Uterus (tissue), 4 donors: Measurements from ENCODE around the gene SLC8B1. TPM values are rescaled to one million over a fixed set of nuclear protein-coding genes. Genes with fewer than 3 reads are reported as not detected.
A peak's percentile ranks its signal among the peaks of the same experiment; 100 is the strongest.

Experiments used
- DNase-seq, 2 donors: peaks; one replicate each; pipeline ENCODE4 v3.0.0-alpha.2; 2019 to 2020
- H3K27ac ChIP-seq, 2 donors: fragments of 200-600 bp; sonication (generic); 1 replicate in 1 of 2; 2 replicates in 1 of 2; pipeline ENCODE4 v1.5.1; 2016 to 2018
- H3K27me3 ChIP-seq, 2 donors: fragments of 200-600 bp; sonication (generic); one replicate each; pipeline ENCODE4 v1.5.1; 2018 to 2019; ENCODE audit warnings: control low read depth in 1 of 2
- H3K36me3 ChIP-seq, 2 donors: fragments of 200-600 bp; sonication (generic); one replicate each; pipeline ENCODE4 v1.5.1; 2019; ENCODE audit warnings: control low read depth in 1 of 2
- H3K4me1 ChIP-seq, 2 donors: fragments of 200-600 bp; sonication (generic); one replicate each; pipeline ENCODE4 v1.5.1; 2018 to 2019; ENCODE audit warnings: control low read depth in 1 of 2
- H3K4me3 ChIP-seq, 2 donors: fragments of 200-600 bp; sonication (generic); 1 replicate in 1 of 2; 2 replicates in 1 of 2; pipeline ENCODE4 v1.5.1; 2018 to 2019; ENCODE audit warnings: mild to moderate bottlenecking in 1 of 2
- H3K9me3 ChIP-seq, 2 donors: fragments of 200-600 bp; sonication (generic); one replicate each; pipeline ENCODE4 v1.5.1; 2019; ENCODE audit warnings: control low read depth in 1 of 2
- CTCF ChIP-seq, 4 experiments: fragments of 200-600 bp in 2 of 4; fragments of 450-650 bp in 2 of 4; sonication (generic) in 2 of 4; IDR thresholded peaks; one replicate each; pipeline ENCODE4 v1.5.1; 2016 to 2019; ENCODE audit warnings: antibody characterized with exemption in 4 of 4, mild to moderate bottlenecking in 2 of 4, moderate library complexity in 1 of 4
- POLR2A ChIP-seq, 2 donors: fragments of 450-650 bp; IDR thresholded peaks; one replicate each; pipeline ENCODE4 v1.6.1; 2016; ENCODE audit warnings: antibody characterized with exemption in 2 of 2, mild to moderate bottlenecking in 1 of 2, moderate library complexity in 1 of 2
- intact Hi-C: fragments of 100-400 bp; cut with DNase I; formaldehyde crosslinking; loops from one replicate; pipeline ENCODE4 v1.15.1; 2023; ENCODE audit warnings: low total_unique reads
- total RNA-seq, 4 donors: library from RNA; depleted of rRNA in 3 of 4; stranded (reverse); fragments of >200 nt in 3 of 4; gene quantifications; one replicate each; pipeline versions ENCODE4 v1.1.0 to v1.2.4, GENCODE V29; 2014 to 2023
- donor health status: DM: yes; HTN: yes; CAD: no.

Gene SLC8B1
- total RNA-seq, 4 donors from 2014 or later = 14.2 to 47.1 (median 36.2) TPM

- Histone ChIP-seq H3K27me3 (no peaks in the 10 kb centered on the region), H3K4me3 (no peak overlapping the region), H3K36me3 (no peaks in the 10 kb centered on the region), H3K27ac (no peak overlapping the region), H3K9me3 (no peaks in the 10 kb centered on the region), H3K4me1 (no peaks in the 10 kb centered on the region)
- no peak for TF ChIP-seq POLR2A (IDR thresholded peaks at IDR 0.05)
- no peak for TF ChIP-seq CTCF (IDR thresholded peaks at IDR 0.05)
- DNase-seq = no peak
- intact Hi-C loops = no loop called here
Measured at GRCh38 chr12:113328368-113328889, 6.5 kb downstream of the SLC8B1 start.

GRCh38 chr12:113326775-113327395, 8.0 kb downstream of the SLC8B1 start:
- intact Hi-C loops = no loop called here
- TF ChIP-seq CTCF (IDR thresholded peaks at IDR 0.05) (no peak), POLR2A (IDR thresholded peaks at IDR 0.05) (no peak)
- Histone ChIP-seq H3K27ac (peak overlapping the region; percentile 28 to 44), H3K4me1 (no peaks in the 10 kb centered on the region), H3K4me3 (no peak overlapping the region), H3K36me3 (no peaks in the 10 kb centered on the region), H3K9me3 (no peaks in the 10 kb centered on the region), H3K27me3 (no peaks in the 10 kb centered on the region)
- no peak for DNase-seq

- Histone ChIP-seq H3K27ac (peak overlapping the region; percentile 28 to 44), H3K4me1 (no peaks in the 10 kb centered on the region), H3K4me3 (no peak overlapping the region), H3K36me3 (no peaks in the 10 kb centered on the region), H3K9me3 (no peaks in the 10 kb centered on the region), H3K27me3 (no peaks in the 10 kb centered on the region)
- peak; percentile 46 to 48 for DNase-seq
- intact Hi-C loops = no loop called here
- TF ChIP-seq CTCF (IDR thresholded peaks at IDR 0.05) (no peak), POLR2A (IDR thresholded peaks at IDR 0.05) (no peak)
Measured at GRCh38 chr12:113325916-113326315, 9.0 kb downstream of the SLC8B1 start.

GRCh38 chr12:113322343-113322742, 12.6 kb downstream of the SLC8B1 start:
- Histone ChIP-seq H3K27me3 (no peaks in the 10 kb centered on the region), H3K36me3 (no peaks in the 10 kb centered on the region), H3K27ac (no peak overlapping the region), H3K4me1 (no peaks in the 10 kb centered on the region), H3K9me3 (no peaks in the 10 kb centered on the region), H3K4me3 (no peak overlapping the region)
- TF ChIP-seq CTCF (IDR thresholded peaks at IDR 0.05) = no peak
- TF ChIP-seq POLR2A (IDR thresholded peaks at IDR 0.05) = no peak
- intact Hi-C loops = no loop called here
- DNase-seq = no peak

GRCh38 chr12:113320401-113320800, 14.5 kb downstream of the SLC8B1 start:
- Histone ChIP-seq H3K4me1 (no peaks in the 10 kb centered on the region), H3K36me3 (no peaks in the 10 kb centered on the region), H3K27ac (no peak overlapping the region), H3K9me3 (no peaks in the 10 kb centered on the region), H3K27me3 (no peaks in the 10 kb centered on the region), H3K4me3 (no peak overlapping the region)
- DNase-seq = no peak
- no peak for TF ChIP-seq POLR2A (IDR thresholded peaks at IDR 0.05)
- no peak for TF ChIP-seq CTCF (IDR thresholded peaks at IDR 0.05)
- intact Hi-C loops = no loop called here
